MM.1S (cell line): ENCODE results near the gene KCNJ12.

Experiments used
- CTCF ChIP-seq: fragments of 300-600 bp; sonication (generic); IDR thresholded peaks from 2 replicates; pipeline ENCODE4 v1.5.1; 2016; ENCODE audit warnings: antibody characterized with exemption, low read length, mixed read lengths
- EZH2 ChIP-seq: fragments of 300-600 bp; sonication (generic); optimal IDR thresholded peaks from 2 replicates; pipeline ENCODE3; 2017; ENCODE audit warnings: low read depth, mild to moderate bottlenecking, antibody characterized with exemption, low read length, mixed read lengths

GRCh38 chr17:21399474-21400186 lies 23.5 kb downstream of the KCNJ12 start:
- TF ChIP-seq CTCF (no peak), EZH2 (no peak)
